SK-N-SH (cell line): ENCODE results near the gene LY6G6C. TPM values are rescaled to one million over a fixed set of nuclear protein-coding genes. Genes with fewer than 3 reads are reported as not detected.

ENCODE experiments used
- CTCF ChIA-PET: fragments of 300-600, 350-600 bp; formaldehyde crosslinking; extraction: SDS; loops from one replicate; lab custom pipeline; 2021; lab: Yijun Ruan, JAX
- POLR2A ChIA-PET: fragments of 350-600 bp; sonication (Branson Sonifier 250); formaldehyde crosslinking; extraction: SDS; loops from one replicate; lab custom pipeline; 2020; ENCODE audit warnings: antibody characterized with exemption, inconsistent platforms; lab: Yijun Ruan, JAX
- DNase-seq: peaks from one replicate; pipeline ENCODE4 v3.0.0; 2012
- H2AFZ ChIP-seq: fragments of 200-600 bp; sonication (generic); 2 replicates; pipeline ENCODE4 v1.8.1; 2016; ENCODE audit warnings: antibody characterized with exemption, mild to moderate bottlenecking, low read depth
- H3F3A ChIP-seq: fragments of 200-600 bp; sonication (generic); replicated peaks from 2 replicates; pipeline ENCODE3; 2016; ENCODE audit warnings: antibody characterized with exemption, mild to moderate bottlenecking; ENCODE audit not compliant: insufficient read depth
- H3K27ac ChIP-seq, 2 experiments: fragments of 200-500 bp in 1 of 2; fragments of 200-600 bp in 1 of 2; sonication (Bioruptor generic) in 1 of 2; sonication (generic), shearing (Covaris generic) in 1 of 2; 2 replicates each; pipeline versions ENCODE4 v1.5.1 to v1.6.1; 2014 to 2016; ENCODE audit warnings: low read depth in 2 of 2, inconsistent platforms in 1 of 2, low read length in 1 of 2, mild to moderate bottlenecking in 1 of 2, mixed read lengths in 1 of 2
- H3K27me3 ChIP-seq: fragments of 200-600 bp; sonication (generic), shearing (Covaris generic); 2 replicates; pipeline ENCODE4 v1.6.1; 2016; ENCODE audit warnings: mixed run types; ENCODE audit not compliant: insufficient read depth
- H3K36me3 ChIP-seq, 2 experiments: fragments of 200-500 bp in 1 of 2; fragments of 200-600 bp in 1 of 2; sonication (Bioruptor generic) in 1 of 2; sonication (generic) in 1 of 2; replicated peaks in 1 of 2; 2 replicates each; pipeline versions ENCODE3 to v1.5.1; 2014 to 2016; ENCODE audit warnings: low read length in 1 of 2, mild to moderate bottlenecking in 1 of 2; ENCODE audit not compliant: insufficient read depth in 2 of 2, control insufficient read depth in 1 of 2
- H3K4me1 ChIP-seq, 2 experiments: fragments of 200-500 bp in 1 of 2; fragments of 200-600 bp in 1 of 2; sonication (Bioruptor generic) in 1 of 2; sonication (generic), shearing (Covaris generic) in 1 of 2; 2 replicates each; pipeline versions ENCODE4 v1.5.1 to v1.6.1; 2014 to 2016; ENCODE audit warnings: low read depth in 1 of 2, low read length in 1 of 2, mixed run types in 1 of 2; ENCODE audit not compliant: insufficient read depth in 2 of 2, control insufficient read depth in 1 of 2
- H3K4me2 ChIP-seq: fragments of 200-600 bp; sonication (generic), shearing (Covaris generic); 2 replicates; pipeline ENCODE4 v1.6.1; 2017; ENCODE audit warnings: mixed run types
- H3K4me3 ChIP-seq, 2 experiments: fragments of 200-500 bp in 1 of 2; fragments of 200-600 bp in 1 of 2; sonication (Bioruptor generic) in 1 of 2; sonication (generic), shearing (Covaris generic) in 1 of 2; 2 replicates each; pipeline versions ENCODE4 v1.5.1 to v1.8.1; 2014 to 2016; ENCODE audit warnings: low read depth in 2 of 2, inconsistent platforms in 1 of 2, low read length in 1 of 2, mild to moderate bottlenecking in 1 of 2, mixed read lengths in 1 of 2, moderate library complexity in 1 of 2
- H3K79me2 ChIP-seq: fragments of 200-600 bp; sonication (generic); 2 replicates; pipeline ENCODE4 v1.8.1; 2017; ENCODE audit warnings: mild to moderate bottlenecking; ENCODE audit not compliant: insufficient read depth
- H3K9ac ChIP-seq: fragments of 200-600 bp; sonication (generic); 2 replicates; pipeline ENCODE4 v1.6.1; 2017; ENCODE audit warnings: mixed run types
- H3K9me2 ChIP-seq: fragments of 200-600 bp; sonication (generic); 2 replicates; pipeline ENCODE4 v1.6.1; 2017; ENCODE audit warnings: mixed run types
- H3K9me3 ChIP-seq: fragments of 200-600 bp; sonication (generic); 2 replicates; pipeline ENCODE4 v1.6.1; 2017; ENCODE audit warnings: mixed run types, mild to moderate bottlenecking, moderate library complexity
- H4K20me1 ChIP-seq: fragments of 200-600 bp; sonication (generic); 2 replicates; pipeline ENCODE4 v1.6.1; 2017; ENCODE audit warnings: mild to moderate bottlenecking, mixed run types; ENCODE audit not compliant: insufficient read depth
- EP300 ChIP-seq, 2 experiments: IDR thresholded peaks; 2 replicates each; pipeline versions ENCODE4 v1.4.0 to v1.6.1; 2012; ENCODE audit warnings: borderline replicate concordance in 1 of 2, low read depth in 1 of 2, low read length in 1 of 2
- FOXJ3 ChIP-seq: sonication (generic); formaldehyde crosslinking; IDR thresholded peaks from 2 replicates; pipeline ENCODE4 v1.5.1; 2020; ENCODE audit warnings: mild to moderate bottlenecking, missing genetic modification reagents
- FOXM1 ChIP-seq: IDR thresholded peaks from 2 replicates; pipeline ENCODE4 v1.4.0; 2012; ENCODE audit warnings: low read depth, mild to moderate bottlenecking
- GABPA ChIP-seq: IDR thresholded peaks from 2 replicates; pipeline ENCODE4 v1.4.0; 2012; ENCODE audit warnings: low read depth, mild to moderate bottlenecking
- MEF2A ChIP-seq: IDR thresholded peaks from 2 replicates; pipeline ENCODE4 v1.4.0; 2012; ENCODE audit warnings: low read depth, borderline replicate concordance
- PBX3 ChIP-seq: IDR thresholded peaks from 2 replicates; pipeline ENCODE4; 2012
- POLR2AphosphoS5 ChIP-seq: IDR thresholded peaks from 2 replicates; pipeline ENCODE4 v1.6.1; 2012; ENCODE audit warnings: low read depth, low read length
- RAD21 ChIP-seq: IDR thresholded peaks from 2 replicates; pipeline ENCODE4 v1.6.1; 2012; ENCODE audit warnings: mild to moderate bottlenecking, low read length
- SIN3A ChIP-seq: IDR thresholded peaks from 2 replicates; pipeline ENCODE4 v1.6.1; 2012; ENCODE audit warnings: low read depth, mild to moderate bottlenecking, low read length, moderate library complexity, borderline replicate concordance
- SMC3 ChIP-seq: IDR thresholded peaks from 2 replicates; pipeline ENCODE4 v1.6.1; 2012; ENCODE audit warnings: low read depth, low read length, improper control_type of control experiment
- TAF1 ChIP-seq: IDR thresholded peaks from 2 replicates; pipeline ENCODE4 v1.6.1; 2012; ENCODE audit warnings: low read depth, mild to moderate bottlenecking, low read length, moderate library complexity, borderline replicate concordance
- USF2 ChIP-seq: fragments of 150-350 bp; IDR thresholded peaks from 2 replicates; pipeline ENCODE4 v1.6.1; 2017; ENCODE audit warnings: antibody characterized with exemption, low read length, low read depth, borderline replicate concordance
- YY1 ChIP-seq: IDR thresholded peaks from 2 replicates; pipeline ENCODE4 v1.4.0; 2012; ENCODE audit warnings: low read depth, mild to moderate bottlenecking
- ZBTB33 ChIP-seq: IDR thresholded peaks from 2 replicates; pipeline ENCODE4 v1.4.0; 2012; ENCODE audit warnings: low read depth, borderline replicate concordance
- WGBS: methylation state at CpG from one replicate; pipeline ENCODE4 v1.1.6; 2017; ENCODE audit warnings: low lambda C conversion rate; 5-methylcytosine and 5-hydroxymethylcytosine counted together
- polyA plus RNA-seq, 3 experiments: library from polyadenylated mRNA; depleted of rRNA; stranded (reverse); fragments of >200 nt; gene quantifications; 2 replicates each; pipeline ENCODE4 v1.2.3, GENCODE V29; 2012
- TF ChIP-seq, protein P1 (sequence below): IDR thresholded peaks from 2 replicates; pipeline ENCODE4 v1.4.0; 2012; ENCODE audit warnings: low read depth
- TF ChIP-seq, protein P2 (sequence below): fragments of 150-350 bp; IDR thresholded peaks from 2 replicates; pipeline ENCODE4 v1.6.1; 2016; ENCODE audit warnings: mild to moderate bottlenecking, low read depth, low read length

Gene LY6G6C
- polyA plus RNA-seq, 1 of the 3 experiments (the other 2 are of a cell fraction) = not detected

- no peak for TF ChIP-seq FOXJ3 (CRISPR knock-in tag)
- TF ChIP-seq SMC3 = no peak
- TF ChIP-seq, all 33 proteins: peak for 0
These were observed 42.0 kb upstream of the LY6G6C start (continued) for GRCh38 chr6:31763619-31763940.

- Histone ChIP-seq H3K4me2 (no peak overlapping the region), H3K4me1 (peaks cover 0 to 8% of the 10 kb centered on the region in 2 experiments; a peak in 1 of 4 replicates), H3K27me3 (no peaks in the 10 kb centered on the region), H3K9ac (no peak overlapping the region), H2AFZ (no peak overlapping the region), H3F3A (no peaks in the 10 kb centered on the region), H3K27ac (no peak overlapping the region), H3K9me3 (no peaks in the 10 kb centered on the region), H4K20me1 (no peaks in the 10 kb centered on the region), H3K9me2 (no peaks in the 10 kb centered on the region), H3K79me2 (no peaks in the 10 kb centered on the region), H3K4me3 (no peak overlapping the region), H3K36me3 (no peaks in the 10 kb centered on the region)
- TF ChIP-seq, protein P1, sequence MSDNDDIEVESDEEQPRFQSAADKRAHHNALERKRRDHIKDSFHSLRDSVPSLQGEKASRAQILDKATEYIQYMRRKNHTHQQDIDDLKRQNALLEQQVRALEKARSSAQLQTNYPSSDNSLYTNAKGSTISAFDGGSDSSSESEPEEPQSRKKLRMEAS = no peak
- no peak for TF ChIP-seq YY1
- no peak for TF ChIP-seq PBX3
- TF ChIP-seq RAD21 = no peak
- TF ChIP-seq GABPA = no peak
- no peak for TF ChIP-seq MEF2A
- TF ChIP-seq TAF1 = no peak
- TF ChIP-seq EP300 (IDR thresholded peaks at IDR 0.05; ENCODE audit: borderline replicate concordance in 1 of 2, low read depth in 1 of 2, low read length in 1 of 2) = no peak
- no peak for TF ChIP-seq SIN3A
- no peak for TF ChIP-seq USF2
- TF ChIP-seq FOXJ3 (CRISPR knock-in tag) = no peak
- no peak for TF ChIP-seq FOXM1
- TF ChIP-seq POLR2AphosphoS5 = no peak
- ChIA-PET CTCF (interaction anchor here (1.0 kb wide), 1 partner anchor 28 kb away, joined by 5 read pairs; no protein-coding TSS in a partner anchor), POLR2A (no interaction called here)
- WGBS = 100% methylated on average over 4 of the region's 8 CpGs
- DNase-seq = no peak
These were observed 41.5 kb upstream of the LY6G6C start for GRCh38 chr6:31762878-31763618.

GRCh38 chr6:31762356-31762755 is 40.8 kb upstream of the LY6G6C start, which contains the start of gene SAPCD1:
Gene SAPCD1 (plus strand): TSS chr6:31762656. CDS start chr6:31763055, 399 bp downstream.
- no peaks in the 10 kb centered on the region for H3F3A ChIP-seq
- no peak for TF ChIP-seq ZBTB33
- TF ChIP-seq RAD21 = no peak
- TF ChIP-seq, protein P2, sequence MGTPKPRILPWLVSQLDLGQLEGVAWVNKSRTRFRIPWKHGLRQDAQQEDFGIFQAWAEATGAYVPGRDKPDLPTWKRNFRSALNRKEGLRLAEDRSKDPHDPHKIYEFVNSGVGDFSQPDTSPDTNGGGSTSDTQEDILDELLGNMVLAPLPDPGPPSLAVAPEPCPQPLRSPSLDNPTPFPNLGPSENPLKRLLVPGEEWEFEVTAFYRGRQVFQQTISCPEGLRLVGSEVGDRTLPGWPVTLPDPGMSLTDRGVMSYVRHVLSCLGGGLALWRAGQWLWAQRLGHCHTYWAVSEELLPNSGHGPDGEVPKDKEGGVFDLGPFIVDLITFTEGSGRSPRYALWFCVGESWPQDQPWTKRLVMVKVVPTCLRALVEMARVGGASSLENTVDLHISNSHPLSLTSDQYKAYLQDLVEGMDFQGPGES = no peak
- TF ChIP-seq, all 33 proteins: peak for 0
- H3K27me3 ChIP-seq = no peaks in the 10 kb centered on the region
- H3K9me3 ChIP-seq = no peaks in the 10 kb centered on the region
- peaks cover 0 to 8% of the 10 kb centered on the region in 2 experiments; a peak in 1 of 4 replicates for H3K4me1 ChIP-seq
- ChIA-PET CTCF (no interaction called here), POLR2A (no interaction called here)
- H3K27ac ChIP-seq = no peak within 1 kb of the TSS
- H3K36me3 ChIP-seq = no peaks in the 10 kb centered on the region
- no peaks in the 10 kb centered on the region for H3K79me2 ChIP-seq
- H3K9me2 ChIP-seq = no peaks in the 10 kb centered on the region
- DNase-seq = no peak
- H3K9ac ChIP-seq = no peak within 1 kb of the TSS
- no peaks in the 10 kb centered on the region for H4K20me1 ChIP-seq
- no peak within 1 kb of the TSS for H3K4me3 ChIP-seq
- H2AFZ ChIP-seq = no peak within 1 kb of the TSS
- H3K4me2 ChIP-seq = no peak within 1 kb of the TSS
- 71% methylated on average over 4 of the region's 4 CpGs for WGBS
